Caco-2 (cell line): ENCODE results near the gene SH3TC1. TPM values are rescaled to one million over a fixed set of nuclear protein-coding genes. Genes with fewer than 3 reads are reported as not detected.

Source experiments
- BruUV-seq: library from RNA; stranded (reverse); fragments of 400-500 nt; replicated peaks from 2 replicates; lab custom pipeline; 2021; lab: Mats Ljungman, UMichigan
- CTCF ChIA-PET: fragments of 300-600 bp; sonication (Branson Sonifier 250); formaldehyde crosslinking; loops from one replicate; lab custom pipeline; 2022; ENCODE audit warnings: antibody characterized with exemption; lab: Charles Lee
- POLR2A ChIA-PET: fragments of 300-600 bp; sonication (Branson Sonifier 250); formaldehyde crosslinking; loops from one replicate; lab custom pipeline; 2022; ENCODE audit warnings: antibody characterized with exemption; lab: Charles Lee
- DNase-seq, 2 experiments: peaks; one replicate each; pipeline versions ENCODE4 v3.0.0 to v3.0.0-alpha.2; 2020 to 2022
- H3K27me3 ChIP-seq: replicated peaks from 2 replicates; pipeline ENCODE4 v1.6.0; 2011; ENCODE audit warnings: low read length; ENCODE audit not compliant: control insufficient read depth, insufficient read depth
- H3K36me3 ChIP-seq: 2 replicates; pipeline ENCODE4 v1.5.1; 2011; ENCODE audit warnings: low read length; ENCODE audit not compliant: control insufficient read depth, insufficient read depth
- H3K4me1 ChIP-seq: fragments of 250-450 bp; sonication (Bioruptor Pico); 2 replicates; pipeline ENCODE4 v1.5.1; 2020; ENCODE audit warnings: mild to moderate bottlenecking
- H3K4me3 ChIP-seq: 2 replicates; pipeline ENCODE4 v1.5.1; 2011; ENCODE audit warnings: low read depth, mild to moderate bottlenecking, control low read depth, low read length
- H3K9me3 ChIP-seq: fragments of 250-450 bp; sonication (Bioruptor Pico); 2 replicates; pipeline ENCODE4 v1.5.1; 2020; ENCODE audit warnings: mild to moderate bottlenecking, moderate library complexity
- H3K27ac Mint-ChIP-seq: one replicate; pipeline ENCODE4 v1.8.0; 2022; ENCODE audit warnings: mixed read lengths; ENCODE audit not compliant: unreplicated experiment
- H3K27me3 Mint-ChIP-seq: one replicate; pipeline ENCODE4 v1.8.0; 2022; ENCODE audit warnings: mixed read lengths; ENCODE audit not compliant: insufficient read depth, unreplicated experiment
- H3K36me3 Mint-ChIP-seq: one replicate; pipeline ENCODE4 v1.8.0; 2022; ENCODE audit warnings: mild to moderate bottlenecking, mixed read lengths; ENCODE audit not compliant: insufficient read depth, unreplicated experiment
- H3K4me1 Mint-ChIP-seq: one replicate; pipeline ENCODE4 v1.8.0; 2022; ENCODE audit warnings: low read depth, mixed read lengths; ENCODE audit not compliant: unreplicated experiment
- H3K4me3 Mint-ChIP-seq: one replicate; pipeline ENCODE4 v1.8.0; 2022; ENCODE audit warnings: mild to moderate bottlenecking, moderate library complexity, mixed read lengths; ENCODE audit not compliant: unreplicated experiment
- H3K9me3 Mint-ChIP-seq: one replicate; pipeline ENCODE4 v1.8.0; 2022; ENCODE audit warnings: mixed read lengths; ENCODE audit not compliant: unreplicated experiment
- CTCF ChIP-seq, 2 experiments: fragments of 200-600 bp in 1 of 2; IDR thresholded peaks; 1 replicate in 1 of 2; 2 replicates in 1 of 2; pipeline versions ENCODE4 v1.5.1 to v1.8.0; 2011 to 2022; ENCODE audit warnings: antibody characterized with exemption in 1 of 2, control low read depth in 1 of 2, inconsistent platforms in 1 of 2, low read depth in 1 of 2, low read length in 1 of 2, mild to moderate bottlenecking in 1 of 2, moderate library complexity in 1 of 2; ENCODE audit not compliant: insufficient read depth in 1 of 2, severe bottlenecking in 1 of 2, unreplicated experiment in 1 of 2
- intact Hi-C: fragments of 100-400 bp; cut with micrococcal nuclease; formaldehyde crosslinking; loops from one replicate; pipeline ENCODE4 v1.10.0; 2022; ENCODE audit not compliant: unreplicated experiment
- total RNA-seq: library from RNA; stranded (reverse); gene quantifications from 2 replicates; pipeline ENCODE4 v1.2.3, GENCODE V29; 2022

The SH3TC1 gene
- total RNA-seq, 1 experiment from 2014 or later = 18.6 TPM

- no TSS peak for BruUV-seq
- Mint-ChIP-seq H3K4me1 (peaks cover 6% of the 10 kb centered on the region), H3K27ac (no peak overlapping the region), H3K36me3 (no peaks in the 10 kb centered on the region), H3K9me3 (no peaks in the 10 kb centered on the region), H3K4me3 (no peak overlapping the region), H3K27me3 (no peaks in the 10 kb centered on the region)
- POLR2A ChIA-PET = no interaction called here
- H3K4me3 ChIP-seq = no peak overlapping the region
- no peak for DNase-seq
- no peaks in the 10 kb centered on the region for H3K9me3 ChIP-seq
- intact Hi-C loops = no loop called here
- H3K36me3 ChIP-seq = peaks cover 1% of the 10 kb centered on the region
- no peak for TF ChIP-seq CTCF (IDR thresholded peaks at IDR 0.05; ENCODE audit: insufficient read depth in 1 of 2, low read depth in 1 of 2, low read length in 1 of 2, severe bottlenecking in 1 of 2, unreplicated experiment in 1 of 2)
- CTCF ChIA-PET = interaction anchor here (0.7 to 4.2 kb wide), 4 partner anchors 24 to 127 kb away, joined by 3 to 30 read pairs (median 3); partner anchors contain the start of gene SH3TC1
- H3K27me3 ChIP-seq = no peaks in the 10 kb centered on the region
- peaks cover 23% of the 10 kb centered on the region for H3K4me1 ChIP-seq
These were observed 38.3 kb downstream of the SH3TC1 start for GRCh38 chr4:8237256-8237989.

GRCh38 chr4:8238036-8238511 lies 39.0 kb downstream of the SH3TC1 start:
- CTCF ChIA-PET = interaction anchor here (0.7 to 4.2 kb wide), 3 partner anchors 39 to 127 kb away, joined by 3 to 30 read pairs (median 3); partner anchors contain the start of gene SH3TC1
- H3K9me3 Mint-ChIP-seq = no peaks in the 10 kb centered on the region
- BruUV-seq = no TSS peak
- intact Hi-C loops = loop anchor here (1.0 to 2.0 kb wide), 2 partner anchors 39 to 61 kb away; partner anchors contain the start of gene SH3TC1
- Histone ChIP-seq H3K4me3 (no peak overlapping the region), H3K27me3 (no peaks in the 10 kb centered on the region), H3K9me3 (no peaks in the 10 kb centered on the region), H3K36me3 (peaks cover 1% of the 10 kb centered on the region), H3K4me1 (peaks cover 29% of the 10 kb centered on the region)
- no peaks in the 10 kb centered on the region for H3K36me3 Mint-ChIP-seq
- H3K4me1 Mint-ChIP-seq = peaks cover 6% of the 10 kb centered on the region
- H3K27me3 Mint-ChIP-seq = no peaks in the 10 kb centered on the region
- POLR2A ChIA-PET = no interaction called here
- DNase-seq = peak; percentile 63 to 72
- no peak overlapping the region for H3K4me3 Mint-ChIP-seq
- no peak overlapping the region for H3K27ac Mint-ChIP-seq
- no peak for TF ChIP-seq CTCF (IDR thresholded peaks at IDR 0.05; ENCODE audit: insufficient read depth in 1 of 2, low read depth in 1 of 2, low read length in 1 of 2, severe bottlenecking in 1 of 2, unreplicated experiment in 1 of 2)

- no peaks in the 10 kb centered on the region for H3K9me3 ChIP-seq
- H3K36me3 ChIP-seq = peaks cover 1% of the 10 kb centered on the region
- POLR2A ChIA-PET = no interaction called here
- TF ChIP-seq CTCF (IDR thresholded peaks at IDR 0.05; ENCODE audit: insufficient read depth in 1 of 2, low read depth in 1 of 2, low read length in 1 of 2, severe bottlenecking in 1 of 2, unreplicated experiment in 1 of 2) = peak; percentile 43 to 63
- H3K4me1 Mint-ChIP-seq = peaks cover 6% of the 10 kb centered on the region
- H3K9me3 Mint-ChIP-seq = no peaks in the 10 kb centered on the region
- DNase-seq = peak; percentile 83 to 92
- no peaks in the 10 kb centered on the region for H3K27me3 ChIP-seq
- H3K27me3 Mint-ChIP-seq = no peaks in the 10 kb centered on the region
- no peaks in the 10 kb centered on the region for H3K36me3 Mint-ChIP-seq
- intact Hi-C loops = loop anchor here (1.0 to 2.0 kb wide), 2 partner anchors 40 to 61 kb away; partner anchors contain the start of gene SH3TC1
- peaks cover 33% of the 10 kb centered on the region for H3K4me1 ChIP-seq
- H3K27ac Mint-ChIP-seq = no peak overlapping the region
- BruUV-seq = no TSS peak
- H3K4me3 ChIP-seq = no peak overlapping the region
- no peak overlapping the region for H3K4me3 Mint-ChIP-seq
- CTCF ChIA-PET = interaction anchor here (0.8 to 4.2 kb wide), 2 partner anchors 39 to 62 kb away, joined by 3 to 30 read pairs; partner anchors contain the start of gene SH3TC1
These were observed 39.5 kb downstream of the SH3TC1 start for GRCh38 chr4:8238515-8239053.
